Measurements from ENCODE around the gene HESX1. TPM values are rescaled to one million over a fixed set of nuclear protein-coding genes. Genes with fewer than 3 reads are reported as not detected.
A peak's percentile ranks its signal among the peaks of the same experiment; 100 is the strongest.

HESX1 gene
- total and polyA plus RNA-seq, 4 donors, result 0.76 to 2.9 (median 1.4) TPM

GRCh38 chr3:57173687-57174086, 26.1 kb downstream of the HESX1 start:
- ATAC-seq (ENCODE audit: insufficient read depth, low FRiP score), result no peak
- no peak for DNase-seq
- no peak for TF ChIP-seq CTCF (IDR thresholded peaks at IDR 0.05; ENCODE audit: control extremely low read depth, extremely low read depth)
- H3K27me3 ChIP-seq (ENCODE audit: control insufficient read depth in 3 of 3, insufficient read depth in 3 of 3, low read length in 2 of 3), result no peaks in the 10 kb centered on the region
- no peak overlapping the region for H3K4me3 ChIP-seq
- H3K9ac ChIP-seq (ENCODE audit: insufficient read depth in 1 of 2, low read length in 2 of 2), result no peak overlapping the region
- 47 to 55% methylated on average over 2 of the region's 2 CpGs for WGBS, 2 donors
- H3K9me3 ChIP-seq (ENCODE audit: control insufficient read depth in 4 of 4, insufficient read depth in 3 of 4, low read length in 3 of 4), result no peaks in the 10 kb centered on the region
- no peak overlapping the region for H3K27ac ChIP-seq (ENCODE audit: low read depth in 1 of 2, low read length in 1 of 2)
- H3K36me3 ChIP-seq (ENCODE audit: control insufficient read depth in 4 of 4, insufficient read depth in 4 of 4, low read length in 4 of 4), result no peaks in the 10 kb centered on the region
- H3K4me1 ChIP-seq (ENCODE audit: control insufficient read depth in 5 of 5, insufficient read depth in 5 of 5, low read length in 5 of 5), result peaks cover 0 to 5% (median 0%) of the 10 kb centered on the region in 5 donors

GRCh38 chr3:57170946-57171345, 28.8 kb downstream of the HESX1 start:
- no peak overlapping the region for H3K9ac ChIP-seq (ENCODE audit: insufficient read depth in 1 of 2, low read length in 2 of 2)
- H3K36me3 ChIP-seq (ENCODE audit: control insufficient read depth in 4 of 4, insufficient read depth in 4 of 4, low read length in 4 of 4), result no peaks in the 10 kb centered on the region
- peaks cover 0 to 2% (median 0%) of the 10 kb centered on the region in 3 donors for H3K27me3 ChIP-seq (ENCODE audit: control insufficient read depth in 3 of 3, insufficient read depth in 3 of 3, low read length in 2 of 3)
- no peak for ATAC-seq (ENCODE audit: insufficient read depth, low FRiP score)
- WGBS, 2 donors, result 98 to 100% methylated on average over 1 of the region's 1 CpG
- no peak overlapping the region for H3K27ac ChIP-seq (ENCODE audit: low read depth in 1 of 2, low read length in 1 of 2)
- H3K4me3 ChIP-seq, result no peak overlapping the region
- no peaks in the 10 kb centered on the region for H3K9me3 ChIP-seq (ENCODE audit: control insufficient read depth in 4 of 4, insufficient read depth in 3 of 4, low read length in 3 of 4)
- no peak for TF ChIP-seq CTCF (IDR thresholded peaks at IDR 0.05; ENCODE audit: control extremely low read depth, extremely low read depth)
- H3K4me1 ChIP-seq (ENCODE audit: control insufficient read depth in 5 of 5, insufficient read depth in 5 of 5, low read length in 5 of 5), result peaks cover 0 to 5% (median 0%) of the 10 kb centered on the region in 5 donors
- no peak for DNase-seq

GRCh38 chr3:57169872-57170623, 29.7 kb downstream of the HESX1 start:
- Histone ChIP-seq H3K9ac (ENCODE audit: insufficient read depth in 1 of 2, low read length in 2 of 2) (peak overlapping the region in 1 of 2 donors; percentile 48), H3K4me1 (ENCODE audit: control insufficient read depth in 5 of 5, insufficient read depth in 5 of 5, low read length in 5 of 5) (peaks cover 0 to 5% (median 0%) of the 10 kb centered on the region in 5 donors), H3K4me3 (peak overlapping the region; percentile 29), H3K27me3 (ENCODE audit: control insufficient read depth in 3 of 3, insufficient read depth in 3 of 3, low read length in 2 of 3) (peaks cover 0 to 2% (median 0%) of the 10 kb centered on the region in 3 donors), H3K9me3 (ENCODE audit: control insufficient read depth in 4 of 4, insufficient read depth in 3 of 4, low read length in 3 of 4) (no peaks in the 10 kb centered on the region), H3K27ac (ENCODE audit: low read depth in 1 of 2, low read length in 1 of 2) (peak overlapping the region in 1 of 2 donors; percentile 13), H3K36me3 (ENCODE audit: control insufficient read depth in 4 of 4, insufficient read depth in 4 of 4, low read length in 4 of 4) (no peaks in the 10 kb centered on the region)
- DNase-seq, result peak; percentile 77 to 84 (median 79)
- peak; percentile 84 for ATAC-seq (ENCODE audit: insufficient read depth, low FRiP score)
- WGBS, 2 donors, result 4 to 8% methylated on average over 40 of the region's 40 CpGs
- peak; percentile 65 for TF ChIP-seq CTCF (IDR thresholded peaks at IDR 0.05; ENCODE audit: control extremely low read depth, extremely low read depth)
